ENCODE measurements around the gene DACH1. TPM values are rescaled to one million over a fixed set of nuclear protein-coding genes. Genes with fewer than 3 reads are reported as not detected.

The DACH1 gene
- polyA plus RNA-seq, 1 donor from 2014 or later: not detected

- no peak overlapping the region for H3K27ac Mint-ChIP-seq
- H3K4me3 Mint-ChIP-seq: no peak overlapping the region
- no peaks in the 10 kb centered on the region for H3K27me3 Mint-ChIP-seq
- no peaks in the 10 kb centered on the region for H3K36me3 Mint-ChIP-seq
- H3K9me3 Mint-ChIP-seq: peaks cover 0 to 12% (median 0%) of the 10 kb centered on the region in 3 donors
- no peaks in the 10 kb centered on the region for H3K4me1 Mint-ChIP-seq
Measured at GRCh38 chr13:71752775-71753513, 114.1 kb downstream of the DACH1 start.

DNA sequence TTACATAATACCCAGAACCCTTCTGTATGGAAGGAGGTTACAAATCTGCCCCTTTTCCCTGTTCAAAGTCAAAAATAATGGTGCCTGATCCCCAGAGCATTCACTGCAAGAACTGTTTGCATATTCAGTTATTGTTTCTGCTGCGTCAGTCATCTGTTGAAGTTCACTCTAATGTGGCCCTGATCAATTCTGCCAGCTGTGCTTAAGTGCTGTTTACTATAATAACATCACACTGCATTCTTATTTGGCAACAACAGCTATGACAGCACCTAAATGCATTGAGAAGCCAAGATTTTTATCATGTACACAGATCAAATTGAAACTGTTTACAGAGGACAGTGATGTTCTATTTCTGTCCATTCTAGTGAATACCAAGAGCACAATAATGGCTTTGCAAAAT, 115.9 kb downstream of the DACH1 start:
- Mint-ChIP-seq H3K4me1 (no peaks in the 10 kb centered on the region), H3K27ac (no peak overlapping the region), H3K36me3 (no peaks in the 10 kb centered on the region), H3K27me3 (no peaks in the 10 kb centered on the region), H3K4me3 (no peak overlapping the region), H3K9me3 (peaks cover 0 to 12% (median 0%) of the 10 kb centered on the region in 3 donors)

DNA sequence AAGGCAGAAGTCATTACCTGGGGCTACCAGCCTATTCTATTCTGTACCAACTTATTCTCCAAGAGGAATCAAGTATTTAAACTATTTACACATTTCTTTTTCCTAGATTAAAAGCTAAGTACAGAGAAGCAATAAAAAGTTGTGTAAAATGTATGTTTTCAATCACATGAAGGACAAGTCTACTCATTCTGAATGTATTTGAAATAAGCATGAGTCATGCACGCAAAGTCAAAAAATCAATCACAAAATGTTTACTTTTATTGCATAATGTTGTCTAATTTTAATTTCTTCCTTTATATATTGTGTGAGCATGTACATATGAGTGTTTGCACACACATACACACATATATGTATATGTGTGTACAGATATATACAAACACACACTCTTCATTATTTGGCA, 136.7 kb downstream of the DACH1 start:
- no peak overlapping the region for H3K4me3 Mint-ChIP-seq
- no peaks in the 10 kb centered on the region for H3K27me3 Mint-ChIP-seq
- H3K4me1 Mint-ChIP-seq: no peaks in the 10 kb centered on the region
- peaks cover 0 to 3% (median 0%) of the 10 kb centered on the region in 3 donors for H3K9me3 Mint-ChIP-seq
- no peaks in the 10 kb centered on the region for H3K36me3 Mint-ChIP-seq
- H3K27ac Mint-ChIP-seq: no peak overlapping the region

GRCh38 chr13:71729441-71729840, 137.6 kb downstream of the DACH1 start:
- no peak overlapping the region for H3K27ac Mint-ChIP-seq
- no peaks in the 10 kb centered on the region for H3K4me1 Mint-ChIP-seq
- peaks cover 0 to 3% (median 0%) of the 10 kb centered on the region in 3 donors for H3K9me3 Mint-ChIP-seq
- no peak overlapping the region for H3K4me3 Mint-ChIP-seq
- H3K36me3 Mint-ChIP-seq: no peaks in the 10 kb centered on the region
- H3K27me3 Mint-ChIP-seq: no peaks in the 10 kb centered on the region

DNA sequence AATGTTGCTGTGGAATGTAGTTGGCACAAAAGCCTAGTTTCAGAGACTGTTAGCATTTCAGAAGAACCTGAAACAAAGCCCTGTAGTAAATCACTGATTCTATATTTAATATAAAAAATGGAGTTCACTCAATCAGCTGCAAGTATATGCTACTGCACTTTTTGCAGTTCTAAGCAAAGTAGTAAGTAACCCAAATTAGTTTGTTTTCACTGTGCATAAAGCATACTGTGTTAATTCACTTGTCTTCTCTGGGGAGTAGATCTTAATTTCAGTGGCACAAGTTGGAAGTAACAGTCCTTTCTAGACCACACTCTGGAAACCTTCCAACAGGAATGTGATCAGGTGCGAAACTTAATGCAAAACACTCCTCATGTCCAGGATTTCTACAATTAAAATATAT, 139.3 kb downstream of the DACH1 start:
- no peaks in the 10 kb centered on the region for H3K36me3 Mint-ChIP-seq
- no peak overlapping the region for H3K27ac Mint-ChIP-seq
- H3K4me3 Mint-ChIP-seq: no peak overlapping the region
- no peaks in the 10 kb centered on the region for H3K27me3 Mint-ChIP-seq
- no peaks in the 10 kb centered on the region for H3K4me1 Mint-ChIP-seq
- peaks cover 0 to 3% (median 0%) of the 10 kb centered on the region in 3 donors for H3K9me3 Mint-ChIP-seq

DNA sequence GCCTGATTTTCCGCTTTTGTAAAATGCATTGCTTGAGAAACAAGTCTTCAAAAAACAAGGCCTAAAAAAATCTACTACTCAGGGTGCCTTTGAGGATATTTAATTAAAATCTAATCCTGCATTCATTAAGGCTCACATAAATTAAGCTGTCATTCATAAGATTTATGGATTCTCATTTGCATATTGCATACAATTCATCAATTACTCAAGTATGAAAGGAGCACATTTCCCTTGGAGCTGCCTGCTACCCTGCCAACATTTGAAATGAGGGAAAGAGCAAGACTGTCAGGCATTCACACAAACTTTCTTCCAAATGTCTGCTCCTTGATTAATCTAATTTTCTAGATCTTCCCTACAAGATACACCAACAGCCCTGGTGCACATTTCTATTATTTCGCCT, 140.0 kb downstream of the DACH1 start:
- no peaks in the 10 kb centered on the region for H3K36me3 Mint-ChIP-seq
- no peaks in the 10 kb centered on the region for H3K4me1 Mint-ChIP-seq

GRCh38 chr13:71722206-71722605, 144.8 kb downstream of the DACH1 start:
- H3K27ac Mint-ChIP-seq: no peak overlapping the region
- H3K27me3 Mint-ChIP-seq: no peaks in the 10 kb centered on the region
- H3K9me3 Mint-ChIP-seq: peaks cover 0 to 3% (median 0%) of the 10 kb centered on the region in 3 donors
- no peak overlapping the region for H3K4me3 Mint-ChIP-seq
- no peaks in the 10 kb centered on the region for H3K36me3 Mint-ChIP-seq
- no peaks in the 10 kb centered on the region for H3K4me1 Mint-ChIP-seq

More for the DNA sequence above, 140.0 kb downstream of the DACH1 start:
- no peak overlapping the region for H3K27ac Mint-ChIP-seq
- peaks cover 0 to 3% (median 0%) of the 10 kb centered on the region in 3 donors for H3K9me3 Mint-ChIP-seq
- no peaks in the 10 kb centered on the region for H3K27me3 Mint-ChIP-seq
- no peak overlapping the region for H3K4me3 Mint-ChIP-seq

DNA sequence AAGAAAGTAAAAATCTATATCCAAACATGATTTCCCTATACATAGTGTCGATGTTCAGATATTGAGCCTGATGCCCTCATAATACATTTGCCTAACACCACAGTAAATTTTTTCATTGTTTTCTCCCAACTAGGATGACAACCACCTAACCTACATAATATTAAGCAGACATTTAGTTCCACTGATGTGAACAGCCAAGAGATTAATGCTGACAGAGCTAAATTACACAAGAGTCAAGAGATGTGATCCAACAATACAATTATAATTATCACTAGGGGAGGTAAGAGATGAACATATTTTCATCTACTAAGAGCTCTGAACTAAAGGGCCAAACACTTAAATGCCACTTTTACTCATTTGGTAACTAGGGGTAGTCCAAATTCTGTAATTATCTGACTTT, 145.9 kb downstream of the DACH1 start:
- Mint-ChIP-seq H3K4me3 (no peak overlapping the region), H3K9me3 (peaks cover 0 to 3% (median 0%) of the 10 kb centered on the region in 3 donors), H3K4me1 (no peaks in the 10 kb centered on the region), H3K36me3 (no peaks in the 10 kb centered on the region), H3K27ac (no peak overlapping the region), H3K27me3 (no peaks in the 10 kb centered on the region)

DNA sequence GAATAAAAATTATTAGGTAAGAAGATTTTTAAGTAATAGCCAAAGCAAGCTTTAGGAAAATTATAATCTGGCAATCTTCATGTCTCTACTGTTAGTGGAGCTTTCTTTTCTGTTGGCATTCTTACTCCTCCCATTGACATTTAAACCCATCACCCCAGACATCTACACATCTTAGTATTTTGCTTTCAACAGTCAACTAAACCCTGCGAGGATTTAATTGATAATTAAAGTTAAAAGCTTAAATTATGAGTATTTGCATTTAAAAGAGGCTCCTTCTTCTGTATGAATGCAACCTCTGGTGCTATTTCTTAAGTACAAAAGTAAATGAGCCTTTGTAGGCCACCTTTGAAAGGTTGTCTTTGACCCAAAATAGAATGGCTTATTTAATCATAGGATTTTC, 148.1 kb downstream of the DACH1 start:
- Mint-ChIP-seq H3K4me3 (no peak overlapping the region), H3K27me3 (no peaks in the 10 kb centered on the region), H3K27ac (no peak overlapping the region), H3K4me1 (no peaks in the 10 kb centered on the region), H3K36me3 (no peaks in the 10 kb centered on the region), H3K9me3 (peaks cover 0 to 3% (median 0%) of the 10 kb centered on the region in 3 donors)

DNA sequence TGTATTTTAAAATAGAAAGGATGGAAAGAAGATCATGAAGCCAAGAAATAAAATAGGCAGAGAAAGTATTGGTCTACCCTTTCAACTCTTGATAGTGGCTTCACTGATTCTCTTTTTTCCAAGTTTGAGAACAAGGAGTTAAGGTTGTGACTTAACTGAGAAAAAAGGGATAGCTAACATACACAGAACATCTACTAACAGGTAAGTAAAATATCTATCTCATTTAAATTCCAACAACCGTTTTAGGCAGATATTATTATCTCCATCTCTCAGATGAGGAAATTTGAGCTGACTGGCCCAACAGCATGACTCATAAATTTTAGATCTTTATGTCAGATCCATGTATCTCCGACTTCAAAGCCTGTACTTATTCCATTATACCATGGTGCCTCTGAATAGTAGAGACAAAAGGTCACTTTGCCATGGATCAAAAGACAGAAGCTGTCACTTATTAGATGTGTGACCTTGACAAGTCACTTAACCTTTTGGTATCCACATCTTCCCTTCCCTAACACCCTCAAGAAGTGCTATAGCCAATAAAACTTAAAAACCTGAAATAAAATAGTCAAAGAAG, 152.1 kb downstream of the DACH1 start:
- peaks cover 0 to 3% (median 0%) of the 10 kb centered on the region in 3 donors for H3K9me3 Mint-ChIP-seq
- H3K27me3 Mint-ChIP-seq: no peaks in the 10 kb centered on the region
- H3K4me1 Mint-ChIP-seq: no peaks in the 10 kb centered on the region
- no peaks in the 10 kb centered on the region for H3K36me3 Mint-ChIP-seq
- no peak overlapping the region for H3K4me3 Mint-ChIP-seq
- no peak overlapping the region for H3K27ac Mint-ChIP-seq

DNA sequence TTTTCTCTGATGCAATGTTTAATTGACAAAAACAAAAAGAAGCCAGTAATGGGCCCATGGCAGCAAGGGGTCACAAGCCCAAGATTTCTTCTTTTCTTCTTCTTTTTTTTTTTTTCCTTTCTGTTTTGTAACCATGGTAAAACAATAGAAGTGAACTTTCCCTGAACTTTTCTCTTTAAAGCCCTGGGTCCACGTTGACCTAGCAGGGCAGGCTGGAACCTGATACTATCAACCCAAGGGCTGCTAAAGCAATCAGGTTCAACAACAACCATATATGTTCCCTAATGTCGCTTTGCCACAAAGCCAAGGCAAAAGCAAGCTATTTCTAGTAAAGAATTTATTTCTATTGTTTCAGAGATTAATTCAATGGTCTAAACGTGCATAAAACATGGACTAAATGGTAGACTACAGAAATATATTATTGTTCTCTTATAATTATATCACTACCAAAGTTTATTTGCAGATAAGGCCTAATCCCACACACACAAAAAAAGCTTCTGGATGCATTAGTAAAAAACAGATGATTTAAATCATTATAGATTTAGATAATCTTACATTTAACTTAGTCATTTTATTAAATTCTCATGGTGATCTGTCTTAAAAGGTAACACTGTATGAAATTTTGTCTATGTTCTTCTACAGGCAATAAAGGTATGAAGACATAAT, 153.9 kb downstream of the DACH1 start:
- Mint-ChIP-seq H3K36me3 (no peaks in the 10 kb centered on the region), H3K4me3 (no peak overlapping the region), H3K9me3 (no peaks in the 10 kb centered on the region), H3K27me3 (no peaks in the 10 kb centered on the region), H3K27ac (no peak overlapping the region), H3K4me1 (no peaks in the 10 kb centered on the region)

DNA sequence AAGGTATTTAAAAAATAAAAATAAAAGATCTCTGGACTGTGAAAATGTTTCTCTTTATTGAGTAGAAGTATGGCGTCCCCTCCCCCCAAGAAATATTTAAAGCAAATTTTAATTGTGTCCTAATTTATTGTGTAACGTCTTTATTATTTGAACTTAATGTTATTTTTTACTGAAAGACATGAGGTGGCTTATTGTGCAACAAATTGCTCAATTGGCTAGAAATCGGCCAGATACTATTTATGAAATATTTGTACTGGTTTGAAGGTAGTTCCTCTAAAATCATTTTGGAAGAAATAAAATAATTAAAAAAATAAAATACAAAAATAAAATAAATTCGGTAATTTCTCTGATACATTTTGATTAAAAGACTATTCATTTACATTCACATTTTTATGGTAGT, 162.3 kb downstream of the DACH1 start:
- no peak overlapping the region for H3K27ac Mint-ChIP-seq
- peaks cover 0 to 2% (median 0%) of the 10 kb centered on the region in 3 donors for H3K9me3 Mint-ChIP-seq
- no peaks in the 10 kb centered on the region for H3K36me3 Mint-ChIP-seq
- peaks cover 0 to 2% (median 0%) of the 10 kb centered on the region in 3 donors for H3K4me1 Mint-ChIP-seq
- H3K4me3 Mint-ChIP-seq: no peak overlapping the region
- H3K27me3 Mint-ChIP-seq: no peaks in the 10 kb centered on the region

DNA sequence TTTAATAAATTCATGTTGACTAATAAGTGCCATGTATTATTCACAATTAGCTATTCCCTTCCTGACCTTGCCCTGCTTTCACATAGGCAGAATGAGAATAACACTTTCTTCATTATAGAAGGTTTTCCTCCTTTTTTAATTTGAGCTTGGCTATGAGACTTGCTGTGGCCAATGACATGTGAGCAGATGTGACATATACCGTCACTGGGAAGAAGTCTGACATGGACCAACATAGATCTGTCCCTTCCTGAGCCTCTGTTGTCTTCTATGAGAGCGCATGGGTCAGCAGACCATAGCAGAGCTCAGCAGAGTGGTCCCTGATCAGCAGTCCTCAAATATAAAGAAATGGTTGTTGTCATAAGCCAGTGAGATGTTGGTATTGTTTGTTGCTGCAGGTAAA, 163.9 kb downstream of the DACH1 start:
- H3K27ac Mint-ChIP-seq: no peak overlapping the region
- no peaks in the 10 kb centered on the region for H3K27me3 Mint-ChIP-seq
- H3K9me3 Mint-ChIP-seq: peaks cover 0 to 2% (median 0%) of the 10 kb centered on the region in 3 donors
- H3K4me3 Mint-ChIP-seq: no peak overlapping the region
- peaks cover 0 to 2% (median 0%) of the 10 kb centered on the region in 3 donors for H3K4me1 Mint-ChIP-seq
- no peaks in the 10 kb centered on the region for H3K36me3 Mint-ChIP-seq

GRCh38 chr13:71702253-71702652, 164.8 kb downstream of the DACH1 start:
- Mint-ChIP-seq H3K27me3 (no peaks in the 10 kb centered on the region), H3K9me3 (peaks cover 0 to 2% (median 0%) of the 10 kb centered on the region in 3 donors)

DNA sequence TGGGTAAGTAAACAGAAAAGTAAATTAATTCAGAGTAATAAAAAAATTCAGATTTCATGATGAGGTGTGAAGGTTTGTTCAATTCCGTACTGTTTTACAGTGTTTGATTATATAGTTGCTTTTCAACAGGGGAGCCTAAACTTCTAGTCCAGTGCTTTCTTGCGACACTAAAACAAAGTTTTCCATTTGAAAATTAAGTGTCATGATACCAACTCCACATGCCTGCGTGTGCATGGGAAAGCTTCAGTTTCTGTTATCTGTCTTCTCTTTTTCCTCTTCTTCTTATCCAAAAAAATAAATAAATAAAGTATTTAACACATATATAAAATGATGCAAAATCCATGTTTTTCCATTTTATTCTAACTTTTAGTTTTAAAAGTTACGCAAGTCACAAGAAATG, 165.3 kb downstream of the DACH1 start:
- Mint-ChIP-seq H3K9me3 (peaks cover 0 to 2% (median 0%) of the 10 kb centered on the region in 3 donors), H3K27me3 (no peaks in the 10 kb centered on the region), H3K27ac (no peak overlapping the region), H3K4me1 (peaks cover 0 to 2% (median 0%) of the 10 kb centered on the region in 3 donors), H3K36me3 (no peaks in the 10 kb centered on the region), H3K4me3 (no peak overlapping the region)

More at GRCh38 chr13:71702253-71702652, 164.8 kb downstream of the DACH1 start:
- Mint-ChIP-seq H3K4me1 (peaks cover 0 to 2% (median 0%) of the 10 kb centered on the region in 3 donors), H3K27ac (no peak overlapping the region), H3K36me3 (no peaks in the 10 kb centered on the region), H3K4me3 (no peak overlapping the region)
